NCI-H524 treated with DMSO at 0.1 percent for 48 hours (cell line): Measurements from ENCODE around the gene SPIN1.

Experiments
- DNase-seq: peaks from one replicate; lab custom pipeline; 2025; lab: John Stamatoyannopoulos, UW

Gene SPIN1

DNA sequence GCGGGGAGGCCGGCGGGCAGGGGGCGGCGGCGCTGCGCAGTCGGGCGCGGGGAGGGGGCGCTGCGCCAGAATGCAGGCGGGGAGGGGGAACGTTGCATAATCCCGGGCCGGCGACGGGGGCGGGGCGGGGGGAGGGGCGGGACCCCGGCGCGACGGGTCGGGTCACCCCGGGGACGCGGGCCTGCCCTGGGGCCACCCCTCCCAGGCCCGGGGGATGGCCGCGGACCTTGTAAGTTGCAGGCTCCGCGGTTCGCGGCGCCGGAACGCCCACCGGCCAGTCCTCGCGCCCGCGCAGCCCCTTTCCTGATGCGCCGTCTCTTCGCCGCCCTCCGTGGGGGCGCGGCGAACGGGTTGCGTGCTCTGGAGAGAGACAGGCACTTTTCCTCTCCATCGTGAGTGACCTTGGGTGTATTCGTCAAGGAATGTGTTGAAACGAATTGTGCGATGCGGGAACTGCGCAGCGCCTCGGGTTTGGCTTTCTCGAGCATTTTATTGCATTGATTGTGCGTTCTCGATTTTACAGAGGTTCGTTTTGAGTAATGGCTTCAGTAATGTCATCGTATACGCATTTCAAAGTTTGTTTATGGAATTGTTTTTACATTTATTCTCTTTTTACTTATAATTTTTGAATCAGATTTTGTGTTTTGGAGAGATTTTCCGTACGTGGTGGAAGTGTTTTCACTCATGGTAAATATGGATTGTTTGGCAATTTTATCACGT, 802 bp downstream of the SPIN1 start:
- no peak for DNase-seq

- DNase-seq = no peak
Observed at GRCh38 chr9:88390371-88390990, 2.2 kb downstream of the SPIN1 start.

DNA sequence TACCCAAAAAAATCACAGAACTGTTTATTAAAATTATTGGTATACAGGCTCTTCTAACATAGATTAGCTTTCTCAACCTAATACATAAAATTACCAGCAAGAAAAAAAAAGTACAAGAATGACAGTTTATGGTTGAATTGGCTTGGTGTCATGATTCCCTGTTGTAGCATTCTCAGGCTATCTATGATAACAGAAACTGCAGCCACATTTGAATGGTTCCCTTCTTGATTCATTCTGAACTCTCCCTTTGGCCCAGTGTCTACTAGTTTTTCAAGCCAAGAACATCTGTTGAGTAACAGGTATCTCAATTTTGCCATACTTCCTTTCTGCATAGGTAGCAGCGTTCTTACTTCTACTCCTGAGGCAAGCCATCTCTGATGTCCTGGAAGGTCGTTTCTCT, 3.0 kb downstream of the SPIN1 start:
- DNase-seq = no peak

GRCh38 chr9:88391921-88392320, 3.7 kb downstream of the SPIN1 start:
- DNase-seq = no peak

DNA sequence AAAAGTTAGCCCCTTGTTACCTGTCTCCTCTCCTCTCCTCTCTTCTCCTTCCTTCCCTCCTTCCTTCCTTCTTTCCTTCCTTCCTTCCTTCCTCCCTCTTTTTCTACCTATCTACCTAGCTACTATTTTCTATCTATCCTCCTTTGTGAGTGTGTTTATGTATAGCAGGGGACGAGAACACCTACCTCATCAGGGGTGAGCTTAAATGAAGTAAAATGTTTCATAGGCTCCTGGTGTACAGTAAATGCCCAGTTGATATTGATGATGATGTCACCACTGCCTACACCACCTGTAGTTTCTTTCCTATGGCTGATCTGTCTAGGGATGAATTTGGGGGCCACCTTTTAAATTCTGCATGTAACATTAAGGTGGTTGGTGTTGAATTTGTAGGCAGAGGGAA, 4.3 kb downstream of the SPIN1 start:
- no peak for DNase-seq

- no peak for DNase-seq
Observed at GRCh38 chr9:88396836-88397577, 8.8 kb downstream of the SPIN1 start.

DNA sequence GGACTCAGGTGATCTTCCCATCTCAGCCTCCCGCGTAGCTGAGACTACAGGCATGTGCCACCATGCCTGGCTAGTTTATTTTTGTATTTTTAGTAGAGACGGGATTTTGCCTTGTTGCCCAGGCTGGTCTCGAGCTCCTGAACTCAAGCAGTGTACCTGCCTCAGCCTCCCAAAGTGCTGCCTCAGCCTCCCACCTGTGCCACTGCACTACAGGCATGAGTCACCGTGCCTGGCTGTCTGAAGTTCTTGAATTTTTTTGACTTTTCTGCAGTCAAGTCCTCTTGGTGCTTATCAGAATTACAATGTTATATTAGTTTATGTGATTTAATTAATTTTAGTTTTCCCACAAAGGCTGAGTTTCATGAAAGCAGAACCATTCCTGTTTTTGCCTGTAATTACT, 9.8 kb downstream of the SPIN1 start:
- DNase-seq = no peak

DNA sequence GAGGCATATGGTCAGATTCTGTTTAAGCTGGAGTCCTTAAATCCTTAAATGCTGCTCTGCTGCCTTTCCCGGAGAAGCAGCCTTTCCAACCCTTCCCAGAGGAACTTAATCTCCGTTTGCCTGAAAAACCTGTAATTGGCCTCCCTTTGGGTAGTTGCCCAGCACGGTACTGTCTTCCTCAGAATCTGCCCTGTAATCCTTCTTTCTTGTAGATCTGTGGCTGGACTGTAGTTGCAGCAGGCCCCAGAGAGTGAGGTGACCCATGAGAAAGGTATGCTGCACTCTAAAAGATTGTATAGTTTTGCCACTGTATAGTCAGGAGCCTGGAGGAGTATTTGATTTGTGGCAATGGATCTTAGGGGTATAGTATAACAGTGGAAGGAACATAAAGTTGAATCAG, 11.7 kb downstream of the SPIN1 start:
- no peak for DNase-seq

DNA sequence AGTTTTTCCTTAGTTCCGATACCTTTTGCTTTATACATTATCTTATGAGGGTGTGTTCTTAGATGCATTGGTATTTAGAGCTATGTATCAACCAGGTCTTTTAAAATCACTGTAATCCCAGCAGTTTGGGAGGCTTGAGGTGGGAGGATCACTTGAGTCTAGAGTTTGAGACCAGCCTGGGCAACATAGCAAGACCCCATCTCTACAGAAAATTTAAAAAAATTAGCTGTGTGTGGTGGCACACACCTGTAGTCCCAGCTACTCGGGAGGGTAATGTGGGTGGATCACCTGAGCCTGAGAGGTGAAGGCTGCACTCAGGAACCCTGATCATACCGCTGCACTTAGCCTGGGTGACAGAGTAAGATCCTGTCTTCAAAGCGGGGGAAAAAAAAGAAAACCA, 15.1 kb downstream of the SPIN1 start:
- DNase-seq = no peak

GRCh38 chr9:88406051-88406450, 17.8 kb downstream of the SPIN1 start:
- DNase-seq = no peak

- no peak for DNase-seq
Observed at GRCh38 chr9:88411471-88411870, 23.2 kb downstream of the SPIN1 start.

- DNase-seq = no peak
Observed at GRCh38 chr9:88414298-88414697, 26.1 kb downstream of the SPIN1 start.

- DNase-seq = no peak
Observed at GRCh38 chr9:88418025-88418424, 29.8 kb downstream of the SPIN1 start.

DNA sequence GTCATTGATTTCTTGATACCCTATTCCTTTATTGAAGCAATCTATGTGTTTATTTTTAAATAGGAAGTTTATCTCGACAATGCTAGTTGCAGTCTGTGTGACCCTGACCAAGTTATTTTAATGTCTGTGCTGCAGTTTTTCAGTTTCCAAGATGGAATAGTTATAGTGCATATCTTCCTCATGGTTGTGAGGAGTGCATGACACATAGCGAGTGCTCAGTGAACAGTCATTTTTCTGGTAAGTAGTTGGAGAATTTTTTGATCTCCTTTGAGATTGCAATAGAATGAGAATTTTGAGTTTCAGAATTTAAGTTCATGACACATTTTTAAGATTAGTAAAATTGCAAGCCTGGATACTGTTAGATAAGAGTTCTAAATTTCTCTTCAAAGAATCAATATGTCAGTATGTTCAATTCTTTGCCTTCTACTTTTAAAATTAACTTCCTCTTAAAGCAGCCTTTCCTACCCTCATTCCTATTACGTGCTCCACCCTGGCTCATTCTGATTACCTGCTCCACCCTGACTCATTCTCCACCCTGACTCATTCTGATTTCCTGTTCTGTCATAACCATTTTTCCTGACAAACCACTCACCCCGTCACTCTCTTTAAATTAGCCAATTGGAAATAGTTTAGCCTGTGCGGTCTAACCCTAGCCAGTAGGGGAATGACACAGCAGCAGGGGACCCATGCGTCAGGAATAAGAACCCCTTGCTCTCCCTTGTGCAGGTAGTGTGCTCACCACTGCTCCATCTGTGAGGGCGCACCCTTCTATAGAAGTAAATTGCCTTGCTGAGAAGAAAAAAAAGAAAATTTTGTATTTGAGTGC, 30.7 kb downstream of the SPIN1 start:
- DNase-seq = no peak

- no peak for DNase-seq
Observed at GRCh38 chr9:88420227-88420626, 32.0 kb downstream of the SPIN1 start.

GRCh38 chr9:88421348-88421747, 33.1 kb downstream of the SPIN1 start:
- DNase-seq = no peak

GRCh38 chr9:88425538-88425950, 37.3 kb downstream of the SPIN1 start:
- no peak for DNase-seq

DNA sequence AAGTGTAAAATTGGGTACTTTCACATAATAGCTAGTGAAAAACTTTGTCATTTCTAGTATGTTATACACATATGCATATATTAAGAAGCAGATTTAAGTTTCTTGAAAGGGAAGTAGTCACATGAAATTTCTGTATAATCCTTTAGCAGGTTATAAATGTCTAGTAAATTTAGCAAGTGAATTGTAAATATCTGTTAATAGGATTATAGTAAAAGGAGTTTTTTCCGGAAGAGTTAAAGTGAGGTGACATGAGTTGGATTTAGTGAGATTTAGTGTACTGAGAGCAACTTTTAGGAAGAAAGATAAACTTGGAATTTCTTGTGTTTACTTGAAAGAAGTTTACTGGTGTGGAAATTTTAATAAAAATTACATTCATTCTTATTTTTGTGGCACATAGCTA, 38.4 kb downstream of the SPIN1 start:
- no peak for DNase-seq

DNA sequence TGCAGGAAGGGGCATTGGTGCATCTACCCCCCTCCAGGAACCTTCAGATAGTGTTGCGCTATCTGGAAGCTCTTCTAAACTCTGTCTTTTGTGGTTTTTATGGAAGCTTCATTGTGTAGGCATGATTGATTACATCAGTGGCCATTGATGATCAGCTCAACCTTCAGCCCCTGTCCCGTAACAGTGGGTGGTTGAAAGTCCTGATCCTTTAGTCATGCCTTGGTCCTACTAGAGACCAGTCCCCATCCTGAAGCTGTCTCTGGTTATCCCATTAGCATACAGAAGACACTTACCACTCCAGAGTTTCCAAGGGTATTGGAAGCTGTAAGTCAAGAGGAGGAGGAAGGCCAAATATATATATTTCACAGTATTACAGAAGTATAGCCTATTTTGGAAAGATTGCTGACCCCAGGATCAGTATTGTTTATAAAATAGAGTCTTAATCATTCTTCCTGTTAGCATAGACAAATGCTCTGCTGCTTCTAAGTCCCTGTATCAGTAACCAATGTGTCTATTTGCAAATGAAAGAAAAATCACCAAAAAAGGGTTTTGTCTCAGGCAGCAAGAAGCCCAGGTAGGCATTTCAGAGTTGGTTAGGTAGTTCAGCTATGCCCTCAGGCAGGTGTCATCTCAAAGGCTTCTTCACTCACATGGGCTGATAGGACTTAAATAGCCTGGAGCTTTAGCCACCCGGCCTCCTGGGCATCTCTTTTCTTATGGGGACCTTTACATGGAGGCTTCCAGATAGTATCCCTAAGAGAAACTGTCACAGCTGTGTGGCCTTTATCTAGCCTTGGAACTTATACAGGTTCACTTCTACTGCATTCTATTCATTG, 41.6 kb downstream of the SPIN1 start:
- DNase-seq = no peak

GRCh38 chr9:88433583-88434255, 45.5 kb downstream of the SPIN1 start:
- DNase-seq = no peak

DNA sequence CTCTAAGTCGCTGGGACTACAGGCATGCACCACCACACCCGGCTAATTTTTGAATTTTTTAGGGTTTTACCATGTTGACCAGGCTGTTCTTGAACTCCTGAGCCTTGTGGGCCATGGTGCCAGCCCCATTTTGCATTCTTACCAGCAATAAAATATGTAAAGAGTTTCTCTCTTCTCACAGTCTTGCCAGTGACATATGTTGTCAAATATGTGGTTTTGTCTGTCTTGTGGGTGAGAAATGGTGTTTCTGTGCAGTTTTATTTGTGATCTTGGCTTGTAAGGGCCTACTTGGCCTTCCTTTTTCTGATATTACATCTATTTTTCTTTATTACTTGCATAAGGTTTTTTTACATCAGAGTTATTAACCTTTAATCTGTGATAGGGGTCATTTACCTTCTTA, 47.1 kb downstream of the SPIN1 start:
- DNase-seq = no peak
